ENCODE measurements around the gene CLDN11.

DNA sequence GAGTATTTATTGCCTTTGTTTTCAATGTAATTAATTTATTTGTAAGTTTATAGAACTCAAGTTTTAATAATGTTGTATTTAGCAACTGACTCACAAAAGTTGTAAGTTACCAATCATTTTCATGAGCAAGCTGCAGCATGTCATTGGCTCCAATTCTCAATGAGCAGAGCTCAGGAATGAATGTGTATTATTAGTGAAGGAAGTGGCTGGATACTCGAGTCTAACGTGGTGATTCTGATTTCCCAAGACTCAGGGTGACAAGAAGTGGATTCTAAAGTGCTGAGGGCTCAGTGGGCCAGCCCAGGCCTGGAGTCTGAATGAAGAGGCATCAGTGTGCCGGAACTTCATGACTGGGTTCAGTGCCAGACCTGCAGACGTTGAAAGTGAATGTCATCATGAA, 39.6 kb downstream of the CLDN11 start:
- TF ChIP-seq ZBTB33 (IDR thresholded peaks at IDR 0.05; ENCODE audit: borderline replicate concordance, low read depth) (no peak), RAD21 (IDR thresholded peaks at IDR 0.05; ENCODE audit: low read length) (no peak), POLR2AphosphoS5 (IDR thresholded peaks at IDR 0.05; ENCODE audit: low read depth, low read length) (no peak), REST (IDR thresholded peaks at IDR 0.05; ENCODE audit: low read depth, low read length) (no peak)
- TF ChIP-seq, protein P1, sequence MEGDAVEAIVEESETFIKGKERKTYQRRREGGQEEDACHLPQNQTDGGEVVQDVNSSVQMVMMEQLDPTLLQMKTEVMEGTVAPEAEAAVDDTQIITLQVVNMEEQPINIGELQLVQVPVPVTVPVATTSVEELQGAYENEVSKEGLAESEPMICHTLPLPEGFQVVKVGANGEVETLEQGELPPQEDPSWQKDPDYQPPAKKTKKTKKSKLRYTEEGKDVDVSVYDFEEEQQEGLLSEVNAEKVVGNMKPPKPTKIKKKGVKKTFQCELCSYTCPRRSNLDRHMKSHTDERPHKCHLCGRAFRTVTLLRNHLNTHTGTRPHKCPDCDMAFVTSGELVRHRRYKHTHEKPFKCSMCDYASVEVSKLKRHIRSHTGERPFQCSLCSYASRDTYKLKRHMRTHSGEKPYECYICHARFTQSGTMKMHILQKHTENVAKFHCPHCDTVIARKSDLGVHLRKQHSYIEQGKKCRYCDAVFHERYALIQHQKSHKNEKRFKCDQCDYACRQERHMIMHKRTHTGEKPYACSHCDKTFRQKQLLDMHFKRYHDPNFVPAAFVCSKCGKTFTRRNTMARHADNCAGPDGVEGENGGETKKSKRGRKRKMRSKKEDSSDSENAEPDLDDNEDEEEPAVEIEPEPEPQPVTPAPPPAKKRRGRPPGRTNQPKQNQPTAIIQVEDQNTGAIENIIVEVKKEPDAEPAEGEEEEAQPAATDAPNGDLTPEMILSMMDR (IDR thresholded peaks at IDR 0.05), result no peak

Measured in SK-N-SH (cell line).